ENCODE results near the gene GPC6. TPM values are rescaled to one million over a fixed set of nuclear protein-coding genes. Genes with fewer than 3 reads are reported as not detected.

GPC6 gene
- polyA plus RNA-seq, 1 donor from 2014 or later = 9.0 TPM

GRCh38 chr13:93758575-93758974, 532.0 kb downstream of the GPC6 start:
- Histone ChIP-seq H3K36me3 (ENCODE audit: insufficient read depth, low read length) (no peaks in the 10 kb centered on the region), H3K9ac (ENCODE audit: low read length) (no peak overlapping the region), H4K20me1 (ENCODE audit: insufficient read depth) (no peaks in the 10 kb centered on the region), H3K27ac (ENCODE audit: low read length) (no peak overlapping the region), H3K4me2 (ENCODE audit: low read length) (no peak overlapping the region), H3K27me3 (ENCODE audit: insufficient read depth, low read depth, low read length) (no peaks in the 10 kb centered on the region), H3K9me3 (ENCODE audit: low read length) (no peaks in the 10 kb centered on the region), H3F3A (ENCODE audit: insufficient read depth, low read length, poor library complexity, severe bottlenecking) (peaks cover 9% of the 10 kb centered on the region), H3K4me3 (ENCODE audit: low read length) (no peak overlapping the region), H3K79me2 (replicated peaks; ENCODE audit: insufficient read depth, low read length) (no peaks in the 10 kb centered on the region), H2AFZ (ENCODE audit: low read depth, low read length) (no peak overlapping the region), H3K9me2 (ENCODE audit: insufficient read depth, low read length) (no peaks in the 10 kb centered on the region)
- no peak for TF ChIP-seq EP300 (conservative IDR thresholded peaks at IDR 0.05; ENCODE audit: poor library complexity, severe bottlenecking)
- no peak for TF ChIP-seq TAF1 (IDR thresholded peaks at IDR 0.05; ENCODE audit: low read depth)
- no peak for TF ChIP-seq CTCF (IDR thresholded peaks at IDR 0.05; ENCODE audit: poor library complexity, severe bottlenecking)
- TF ChIP-seq RAD21 (conservative IDR thresholded peaks at IDR 0.05) = no peak
- no peak for TF ChIP-seq SMC3 (conservative IDR thresholded peaks at IDR 0.05; ENCODE audit: poor library complexity)
- TF ChIP-seq MXI1 (conservative IDR thresholded peaks at IDR 0.05; ENCODE audit: poor library complexity, severe bottlenecking) = no peak
- TF ChIP-seq POLR2AphosphoS5 (IDR thresholded peaks at IDR 0.05) = no peak
- TF ChIP-seq, protein P1, sequence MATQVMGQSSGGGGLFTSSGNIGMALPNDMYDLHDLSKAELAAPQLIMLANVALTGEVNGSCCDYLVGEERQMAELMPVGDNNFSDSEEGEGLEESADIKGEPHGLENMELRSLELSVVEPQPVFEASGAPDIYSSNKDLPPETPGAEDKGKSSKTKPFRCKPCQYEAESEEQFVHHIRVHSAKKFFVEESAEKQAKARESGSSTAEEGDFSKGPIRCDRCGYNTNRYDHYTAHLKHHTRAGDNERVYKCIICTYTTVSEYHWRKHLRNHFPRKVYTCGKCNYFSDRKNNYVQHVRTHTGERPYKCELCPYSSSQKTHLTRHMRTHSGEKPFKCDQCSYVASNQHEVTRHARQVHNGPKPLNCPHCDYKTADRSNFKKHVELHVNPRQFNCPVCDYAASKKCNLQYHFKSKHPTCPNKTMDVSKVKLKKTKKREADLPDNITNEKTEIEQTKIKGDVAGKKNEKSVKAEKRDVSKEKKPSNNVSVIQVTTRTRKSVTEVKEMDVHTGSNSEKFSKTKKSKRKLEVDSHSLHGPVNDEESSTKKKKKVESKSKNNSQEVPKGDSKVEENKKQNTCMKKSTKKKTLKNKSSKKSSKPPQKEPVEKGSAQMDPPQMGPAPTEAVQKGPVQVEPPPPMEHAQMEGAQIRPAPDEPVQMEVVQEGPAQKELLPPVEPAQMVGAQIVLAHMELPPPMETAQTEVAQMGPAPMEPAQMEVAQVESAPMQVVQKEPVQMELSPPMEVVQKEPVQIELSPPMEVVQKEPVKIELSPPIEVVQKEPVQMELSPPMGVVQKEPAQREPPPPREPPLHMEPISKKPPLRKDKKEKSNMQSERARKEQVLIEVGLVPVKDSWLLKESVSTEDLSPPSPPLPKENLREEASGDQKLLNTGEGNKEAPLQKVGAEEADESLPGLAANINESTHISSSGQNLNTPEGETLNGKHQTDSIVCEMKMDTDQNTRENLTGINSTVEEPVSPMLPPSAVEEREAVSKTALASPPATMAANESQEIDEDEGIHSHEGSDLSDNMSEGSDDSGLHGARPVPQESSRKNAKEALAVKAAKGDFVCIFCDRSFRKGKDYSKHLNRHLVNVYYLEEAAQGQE (IDR thresholded peaks at IDR 0.05; ENCODE audit: borderline replicate concordance) = no peak
- no peak for TF ChIP-seq EZH2 (IDR thresholded peaks at IDR 0.05; ENCODE audit: borderline replicate concordance, insufficient read depth, low read length, poor library complexity, severe bottlenecking)

DNA sequence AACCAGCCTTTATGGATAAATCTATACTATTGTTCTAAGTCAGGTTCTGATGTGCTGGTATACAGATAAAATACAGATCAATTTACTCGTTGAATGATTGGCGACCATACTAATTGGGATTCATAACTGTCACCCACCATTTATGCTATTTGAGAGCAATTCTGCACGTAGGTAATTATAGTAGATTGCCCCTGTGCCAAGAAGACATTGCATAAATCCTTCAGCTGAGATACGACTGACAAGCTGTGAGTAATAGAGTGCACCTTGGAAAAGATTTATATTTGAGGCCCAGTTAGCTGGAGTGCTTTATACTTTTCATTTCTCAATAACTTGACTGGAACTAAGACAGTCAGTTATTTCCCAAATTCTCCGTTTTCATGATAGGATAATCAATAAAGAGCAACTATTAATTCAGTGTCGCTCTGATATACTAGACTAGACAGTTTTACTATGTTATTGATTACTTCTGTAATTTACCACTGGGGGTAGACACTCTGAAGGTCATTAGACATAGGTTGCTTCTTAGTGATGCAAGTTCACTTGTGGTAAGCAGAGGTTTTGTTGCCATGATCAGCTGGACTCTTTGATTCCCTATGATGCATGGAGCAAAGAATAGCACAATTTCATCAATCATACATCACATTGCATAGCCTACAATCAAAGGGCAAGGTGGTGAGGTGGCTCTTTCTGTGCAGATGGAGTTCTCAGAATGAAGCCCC, 536.3 kb downstream of the GPC6 start:
- Histone ChIP-seq H3K27me3 (ENCODE audit: insufficient read depth, low read depth, low read length) (no peaks in the 10 kb centered on the region), H3K79me2 (replicated peaks; ENCODE audit: insufficient read depth, low read length) (no peaks in the 10 kb centered on the region), H3K9me2 (ENCODE audit: insufficient read depth, low read length) (peaks cover 5% of the 10 kb centered on the region), H3K9ac (ENCODE audit: low read length) (peak overlapping the region; percentile 18), H4K20me1 (ENCODE audit: insufficient read depth) (no peaks in the 10 kb centered on the region), H3F3A (ENCODE audit: insufficient read depth, low read length, poor library complexity, severe bottlenecking) (peaks cover 9% of the 10 kb centered on the region), H3K9me3 (ENCODE audit: low read length) (no peaks in the 10 kb centered on the region), H3K4me3 (ENCODE audit: low read length) (peak overlapping the region; percentile 37), H3K4me2 (ENCODE audit: low read length) (peak overlapping the region; percentile 40), H3K36me3 (ENCODE audit: insufficient read depth, low read length) (no peaks in the 10 kb centered on the region), H2AFZ (ENCODE audit: low read depth, low read length) (no peak overlapping the region), H3K27ac (ENCODE audit: low read length) (peak overlapping the region; percentile 80)
- TF ChIP-seq MXI1 (conservative IDR thresholded peaks at IDR 0.05; ENCODE audit: poor library complexity, severe bottlenecking) (peak; percentile 17), TAF1 (IDR thresholded peaks at IDR 0.05; ENCODE audit: low read depth) (no peak), EP300 (conservative IDR thresholded peaks at IDR 0.05; ENCODE audit: poor library complexity, severe bottlenecking) (peak; percentile 98), POLR2AphosphoS5 (IDR thresholded peaks at IDR 0.05) (peak; percentile 93), RAD21 (conservative IDR thresholded peaks at IDR 0.05) (no peak), EZH2 (IDR thresholded peaks at IDR 0.05; ENCODE audit: borderline replicate concordance, insufficient read depth, low read length, poor library complexity, severe bottlenecking) (no peak), CTCF (IDR thresholded peaks at IDR 0.05; ENCODE audit: poor library complexity, severe bottlenecking) (peak; percentile 36), SMC3 (conservative IDR thresholded peaks at IDR 0.05; ENCODE audit: poor library complexity) (no peak)
- TF ChIP-seq, protein P1 (IDR thresholded peaks at IDR 0.05; ENCODE audit: borderline replicate concordance) = no peak

Data from neural cell (in vitro differentiated cells).